Measurements from ENCODE around the gene TBC1D5. TPM values are rescaled to one million over a fixed set of nuclear protein-coding genes. Genes with fewer than 3 reads are reported as not detected.
A peak's percentile ranks its signal among the peaks of the same experiment; 100 is the strongest.

Gene TBC1D5
- total RNA-seq, 8 experiments from 2014 or later = 42.7 to 85.9 (median 53.3) TPM

DNA sequence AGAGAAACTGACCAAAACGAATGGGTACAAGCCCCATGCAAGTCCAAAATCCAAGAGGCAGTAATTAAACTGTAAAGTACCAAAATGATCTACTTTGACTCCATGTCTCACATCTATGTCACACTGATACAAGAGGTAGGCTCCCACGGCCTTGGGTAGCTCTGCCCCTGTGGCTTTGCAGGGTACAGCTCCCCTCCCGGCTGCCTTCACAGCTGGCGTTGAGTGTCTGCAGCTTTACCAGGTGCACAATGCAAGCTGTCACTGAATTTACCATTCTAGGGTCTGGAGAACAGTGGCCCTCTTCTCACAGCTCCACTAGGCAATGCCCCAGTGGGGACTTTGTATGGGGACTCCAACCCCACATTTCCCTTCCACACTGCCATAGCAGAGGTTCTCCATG, 308.6 kb downstream of the TBC1D5 start:
- no peak overlapping the region for H3K4me3 ChIP-seq
- in situ Hi-C loops (cut with MboI; ENCODE audit: low pct_unique_long_range_greater_than_20kb in 2 of 9, low sequenced_read_pairs in 9 of 9, unreplicated experiment in 9 of 9) = loop anchor here in 4 of 9 experiments (10.0 to 25.0 kb wide), 2 partner anchors 401 to 403 kb away; no protein-coding TSS in a partner anchor
- no peak for ATAC-seq (replicated peaks in 6 of 8)

DNA sequence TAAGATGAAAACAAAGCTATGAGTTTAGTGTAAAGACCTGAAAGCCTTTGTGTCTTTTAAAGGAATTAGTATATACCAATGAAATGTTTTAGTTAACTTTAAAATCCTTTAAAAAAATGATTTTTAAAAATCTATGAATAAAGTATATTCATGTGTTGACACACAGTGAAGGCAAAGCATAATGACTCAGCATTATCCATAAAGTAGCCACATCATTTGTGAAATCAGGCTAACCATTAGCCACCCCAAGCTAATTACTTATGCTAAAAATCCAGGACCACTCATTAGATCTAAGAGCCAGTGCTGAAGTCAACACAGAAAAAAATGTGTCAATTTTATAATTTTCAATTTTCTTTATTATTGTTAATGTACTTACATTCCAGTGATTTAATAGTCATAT, 310.2 kb downstream of the TBC1D5 start:
- Histone ChIP-seq H3K4me1 (replicated peaks in 1 of 2) (no peaks in the 10 kb centered on the region), H3K27ac (no peak overlapping the region), H3K4me3 (no peak overlapping the region)
- in situ Hi-C loops (cut with MboI; ENCODE audit: low pct_unique_long_range_greater_than_20kb in 2 of 9, low sequenced_read_pairs in 9 of 9, unreplicated experiment in 9 of 9) = loop anchor here in 4 of 9 experiments (10.0 to 25.0 kb wide), 2 partner anchors 403 to 405 kb away; no protein-coding TSS in a partner anchor
- peak in 2 of 8 experiments; percentile 66 to 67 for ATAC-seq (replicated peaks in 6 of 8)

More for the DNA sequence above, 308.6 kb downstream of the TBC1D5 start:
- Histone ChIP-seq H3K4me1 (replicated peaks in 1 of 2) (no peaks in the 10 kb centered on the region), H3K27ac (no peak overlapping the region)
- WGBS, 10 experiments = 58 to 100% (median 95%) methylated on average over 1 to 3 of the region's 4 CpGs; no CpG with 5 or more reads in 3 of the 10 experiments

DNA sequence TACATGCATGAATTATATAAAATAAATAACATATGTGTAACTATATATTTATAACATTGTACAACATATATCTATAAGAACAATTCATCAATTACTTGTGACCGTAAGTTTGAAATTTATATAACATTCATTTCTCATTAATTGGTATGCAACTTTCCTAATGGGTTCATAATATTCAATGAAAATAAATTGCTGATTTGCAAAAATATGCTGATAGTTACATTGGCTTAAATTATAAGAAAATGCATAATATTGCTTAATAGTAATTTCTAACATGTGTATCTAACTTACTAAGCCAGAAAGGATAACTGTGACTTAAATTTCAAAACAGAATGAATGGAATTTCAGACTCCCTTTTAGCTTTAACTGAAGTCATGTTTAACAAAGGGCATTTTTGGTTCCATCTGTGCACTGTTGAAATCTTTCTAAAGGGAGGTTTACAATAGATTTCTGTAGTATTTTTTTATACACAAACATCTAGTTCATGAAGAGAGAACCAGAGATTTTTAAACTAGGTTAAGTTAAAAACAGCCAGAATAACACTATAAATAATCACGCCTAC, 310.9 kb downstream of the TBC1D5 start:
- WGBS, 10 experiments = 63 to 100% (median 100%) methylated on average over 1 to 2 of the region's 2 CpGs; no CpG with 5 or more reads in 1 of the 10 experiments
- no peaks in the 10 kb centered on the region for H3K4me1 ChIP-seq (replicated peaks in 1 of 2)
- no peak overlapping the region for H3K4me3 ChIP-seq
- ATAC-seq (replicated peaks in 6 of 8) = no peak
- in situ Hi-C loops (cut with MboI; ENCODE audit: low pct_unique_long_range_greater_than_20kb in 2 of 9, low sequenced_read_pairs in 9 of 9, unreplicated experiment in 9 of 9) = loop anchor here in 4 of 9 experiments (10.0 to 25.0 kb wide), 2 partner anchors 403 to 406 kb away; no protein-coding TSS in a partner anchor
- H3K27ac ChIP-seq = no peak overlapping the region

DNA sequence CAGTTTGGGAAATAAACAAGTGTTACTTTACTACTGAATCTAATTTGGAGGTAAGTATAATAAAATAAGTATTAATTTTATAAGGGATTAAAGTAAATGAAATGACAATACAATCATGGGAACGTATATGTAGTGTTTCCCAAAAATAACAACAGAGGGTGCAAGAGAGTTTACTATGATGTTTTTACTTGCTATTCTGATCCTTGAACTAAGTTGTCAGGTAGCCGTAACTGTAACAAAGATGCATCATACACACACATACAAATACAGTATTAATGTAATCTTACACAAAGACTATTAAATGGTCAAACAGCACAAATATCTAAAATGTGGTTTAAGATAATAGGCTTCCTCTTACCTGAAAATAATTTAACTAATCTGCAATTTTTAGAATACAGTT, 311.4 kb downstream of the TBC1D5 start:
- H3K4me1 ChIP-seq (replicated peaks in 1 of 2) = no peaks in the 10 kb centered on the region
- in situ Hi-C loops (cut with MboI; ENCODE audit: low pct_unique_long_range_greater_than_20kb in 2 of 9, low sequenced_read_pairs in 9 of 9, unreplicated experiment in 9 of 9) = loop anchor here in 4 of 9 experiments (10.0 to 25.0 kb wide), 2 partner anchors 404 to 406 kb away; no protein-coding TSS in a partner anchor
- 0 to 58% (median 26%) methylated on average over 1 to 2 of the region's 2 CpGs for WGBS, 10 experiments
- H3K4me3 ChIP-seq = no peak overlapping the region
- ATAC-seq (replicated peaks in 6 of 8) = peak in 5 of 8 experiments; percentile 50 to 71 (median 54)
- no peak overlapping the region for H3K27ac ChIP-seq

GRCh38 chr3:17430582-17430981, 311.8 kb downstream of the TBC1D5 start:
- in situ Hi-C loops (cut with MboI; ENCODE audit: low pct_unique_long_range_greater_than_20kb in 2 of 9, low sequenced_read_pairs in 9 of 9, unreplicated experiment in 9 of 9) = loop anchor here in 4 of 9 experiments (10.0 to 25.0 kb wide), 2 partner anchors 404 to 407 kb away; no protein-coding TSS in a partner anchor
- Histone ChIP-seq H3K4me3 (no peak overlapping the region), H3K27ac (no peak overlapping the region), H3K4me1 (replicated peaks in 1 of 2) (no peaks in the 10 kb centered on the region)
- no peak for ATAC-seq (replicated peaks in 6 of 8)
- 9 to 100% (median 81%) methylated on average over 1 to 3 of the region's 3 CpGs for WGBS, 10 experiments

DNA sequence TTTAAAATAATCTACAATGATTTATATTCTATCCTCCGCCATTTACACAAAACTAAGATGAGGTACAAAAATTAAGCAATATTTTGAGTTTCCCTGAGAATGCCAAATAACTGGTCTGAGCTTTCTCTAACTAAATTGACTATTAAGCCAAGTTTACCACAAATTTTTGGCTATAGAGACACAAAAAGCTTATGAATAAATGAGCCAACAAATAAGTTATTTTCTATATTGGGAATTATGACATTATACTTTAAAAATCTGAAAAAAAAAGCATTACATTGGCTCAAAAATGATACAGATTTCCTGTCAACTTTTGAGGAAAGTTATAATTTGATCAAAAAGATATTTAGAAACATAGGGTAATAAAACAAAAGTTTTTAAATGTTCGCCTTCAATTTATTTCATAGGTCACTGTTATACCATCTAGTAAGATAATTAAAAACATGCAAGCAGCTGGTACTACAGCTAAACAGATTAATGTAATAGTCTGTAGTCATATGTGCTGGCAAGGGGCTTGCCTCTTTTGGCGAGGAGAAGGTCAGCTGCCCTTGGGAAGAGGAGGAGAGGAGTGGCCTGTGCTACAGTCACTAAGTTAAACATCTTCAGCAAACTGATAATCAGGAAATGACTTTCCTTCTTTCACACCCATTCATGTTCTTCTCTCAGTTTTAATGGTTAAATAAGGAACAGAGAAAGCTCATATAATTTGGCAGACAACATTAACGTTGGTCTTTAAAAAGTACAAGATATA, 318.5 kb downstream of the TBC1D5 start:
- in situ Hi-C loops (cut with MboI; ENCODE audit: low pct_unique_long_range_greater_than_20kb in 2 of 9, low sequenced_read_pairs in 9 of 9, unreplicated experiment in 9 of 9) = loop anchor here in 1 of 9 experiments (25.0 kb wide), 1 partner anchor 137 kb away; no protein-coding TSS in a partner anchor
- Histone ChIP-seq H3K4me1 (replicated peaks in 1 of 2) (no peaks in the 10 kb centered on the region), H3K4me3 (no peak overlapping the region), H3K27ac (no peak overlapping the region)
- ATAC-seq (replicated peaks in 6 of 8) = peak in 1 of 8 experiments; percentile 51
- WGBS, 10 experiments = 43 to 100% (median 86%) methylated on average over 1 to 4 of the region's 4 CpGs

- WGBS, 10 experiments = 69 to 100% (median 100%) methylated on average over 1 to 2 of the region's 2 CpGs
- Histone ChIP-seq H3K4me1 (replicated peaks in 1 of 2) (no peaks in the 10 kb centered on the region), H3K4me3 (no peak overlapping the region), H3K27ac (no peak overlapping the region)
- ATAC-seq (replicated peaks in 6 of 8) = no peak
- in situ Hi-C loops (cut with MboI; ENCODE audit: low pct_unique_long_range_greater_than_20kb in 2 of 9, low sequenced_read_pairs in 9 of 9, unreplicated experiment in 9 of 9) = loop anchor here in 1 of 9 experiments (25.0 kb wide), 1 partner anchor 135 kb away; no protein-coding TSS in a partner anchor
Observed at GRCh38 chr3:17422636-17423035, 319.8 kb downstream of the TBC1D5 start.

DNA sequence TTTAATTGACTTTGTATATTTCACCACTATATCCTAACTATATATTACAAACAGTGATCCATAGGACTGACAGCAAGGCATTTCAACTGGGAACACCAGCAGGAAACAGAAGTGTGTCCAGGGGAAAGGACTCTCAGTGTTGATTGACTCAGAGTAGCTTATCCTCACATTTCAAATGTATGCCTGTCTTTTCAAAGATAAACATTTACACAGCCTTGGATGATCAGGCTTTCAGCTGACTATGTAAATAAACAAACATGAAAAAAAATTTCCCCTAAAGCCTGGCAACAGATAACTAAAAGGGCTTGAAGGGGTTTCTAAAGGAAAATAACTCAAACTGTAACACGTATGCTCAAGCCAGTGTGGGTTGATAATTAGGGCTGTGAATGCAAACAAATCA, 321.8 kb downstream of the TBC1D5 start:
- in situ Hi-C loops (cut with MboI; ENCODE audit: low pct_unique_long_range_greater_than_20kb in 2 of 9, low sequenced_read_pairs in 9 of 9, unreplicated experiment in 9 of 9) = loop anchor here in 1 of 9 experiments (25.0 kb wide), 1 partner anchor 133 kb away; no protein-coding TSS in a partner anchor
- ATAC-seq (replicated peaks in 6 of 8) = peak in 3 of 8 experiments; percentile 19 to 95 (median 46)
- 60 to 100% (median 75%) methylated on average over 1 of the region's 1 CpG; no CpG with 5 or more reads in 2 of the 10 experiments for WGBS, 10 experiments
- Histone ChIP-seq H3K27ac (no peak overlapping the region), H3K4me3 (no peak overlapping the region), H3K4me1 (replicated peaks in 1 of 2) (no peaks in the 10 kb centered on the region)

- no peaks in the 10 kb centered on the region for H3K4me1 ChIP-seq (replicated peaks in 1 of 2)
- peak in 4 of 8 experiments; percentile 23 to 81 (median 60) for ATAC-seq (replicated peaks in 6 of 8)
- in situ Hi-C loops (cut with MboI; ENCODE audit: low pct_unique_long_range_greater_than_20kb in 2 of 9, low sequenced_read_pairs in 9 of 9, unreplicated experiment in 9 of 9) = loop anchor here in 3 of 9 experiments (5.0 to 25.0 kb wide), 3 partner anchors 126 to 151 kb away; no protein-coding TSS in a partner anchor
- no peak overlapping the region for H3K27ac ChIP-seq
- H3K4me3 ChIP-seq = no peak overlapping the region
Observed at GRCh38 chr3:17412950-17413530, 329.4 kb downstream of the TBC1D5 start.

- no peak overlapping the region for H3K4me3 ChIP-seq
- WGBS, 10 experiments = 77 to 100% (median 92%) methylated on average over 1 to 3 of the region's 3 CpGs; no CpG with 5 or more reads in 1 of the 10 experiments
- in situ Hi-C loops (cut with MboI; ENCODE audit: low pct_unique_long_range_greater_than_20kb in 2 of 9, low sequenced_read_pairs in 9 of 9, unreplicated experiment in 9 of 9) = loop anchor here in 3 of 9 experiments (5.0 to 25.0 kb wide), 3 partner anchors 124 to 149 kb away; no protein-coding TSS in a partner anchor
- no peak overlapping the region for H3K27ac ChIP-seq
- no peaks in the 10 kb centered on the region for H3K4me1 ChIP-seq (replicated peaks in 1 of 2)
- ATAC-seq (replicated peaks in 6 of 8) = no peak
Observed at GRCh38 chr3:17411157-17411877, 331.1 kb downstream of the TBC1D5 start.

DNA sequence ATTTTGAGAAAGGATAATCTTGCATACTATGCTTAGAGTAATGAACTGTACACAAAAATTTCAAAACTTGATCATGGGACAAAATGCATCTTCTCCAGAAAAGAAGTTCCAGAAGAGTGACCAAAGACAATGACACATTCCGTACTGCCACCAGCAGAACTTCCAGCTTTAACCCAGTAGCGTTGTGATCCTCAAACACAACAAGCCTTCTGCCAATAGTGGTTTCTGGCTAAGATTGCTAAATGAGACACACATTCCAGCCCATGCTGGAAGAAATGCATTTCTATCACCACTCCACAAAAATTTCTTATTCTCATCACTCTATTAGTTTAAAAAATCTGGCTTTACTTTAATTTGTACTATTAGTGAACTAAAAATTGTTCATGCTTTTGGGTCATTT, 334.9 kb downstream of the TBC1D5 start:
- WGBS, 10 experiments = 0 to 100% (median 82%) methylated on average over 1 to 2 of the region's 2 CpGs; no CpG with 5 or more reads in 1 of the 10 experiments
- no peak overlapping the region for H3K27ac ChIP-seq
- in situ Hi-C loops (cut with MboI; ENCODE audit: low pct_unique_long_range_greater_than_20kb in 2 of 9, low sequenced_read_pairs in 9 of 9, unreplicated experiment in 9 of 9) = loop anchor here in 1 of 9 experiments (25.0 kb wide), 1 partner anchor 120 kb away; no protein-coding TSS in a partner anchor
- H3K4me1 ChIP-seq (replicated peaks in 1 of 2) = no peaks in the 10 kb centered on the region
- no peak for ATAC-seq (replicated peaks in 6 of 8)
- no peak overlapping the region for H3K4me3 ChIP-seq

- H3K4me1 ChIP-seq (replicated peaks in 1 of 2) = no peaks in the 10 kb centered on the region
- 29 to 100% (median 87%) methylated on average over 1 to 2 of the region's 2 CpGs for WGBS, 10 experiments
- in situ Hi-C loops (cut with MboI; ENCODE audit: low pct_unique_long_range_greater_than_20kb in 2 of 9, low sequenced_read_pairs in 9 of 9, unreplicated experiment in 9 of 9) = loop anchor here in 1 of 9 experiments (25.0 kb wide), 1 partner anchor 117 kb away; no protein-coding TSS in a partner anchor
Observed at GRCh38 chr3:17404548-17404947, 337.9 kb downstream of the TBC1D5 start.

More at GRCh38 chr3:17404548-17404947, 337.9 kb downstream of the TBC1D5 start:
- no peak for ATAC-seq (replicated peaks in 6 of 8)
- Histone ChIP-seq H3K4me3 (no peak overlapping the region), H3K27ac (no peak overlapping the region)

Measured in motor neuron (in vitro differentiated cells).